NCI-H748 (cell line): ENCODE measurements around the gene HINT3.
"Not testable (repeated sequence)": the region's sequence is repeated elsewhere in the genome, so short reads cannot be mapped to it uniquely, and the experiment has no call there.

Experiments
- DNase-seq: peaks from one replicate; lab custom pipeline; 2025; ENCODE audit not compliant: unreplicated experiment; lab: John Stamatoyannopoulos, UW

HINT3 gene

GRCh38 chr6:125956506-125957390 lies at the start of gene HINT3:
HINT3 (plus strand) TSS chr6:125956770; CDS start chr6:125956978, 208 bp downstream.
- DNase-seq: peak; percentile 99

DNA sequence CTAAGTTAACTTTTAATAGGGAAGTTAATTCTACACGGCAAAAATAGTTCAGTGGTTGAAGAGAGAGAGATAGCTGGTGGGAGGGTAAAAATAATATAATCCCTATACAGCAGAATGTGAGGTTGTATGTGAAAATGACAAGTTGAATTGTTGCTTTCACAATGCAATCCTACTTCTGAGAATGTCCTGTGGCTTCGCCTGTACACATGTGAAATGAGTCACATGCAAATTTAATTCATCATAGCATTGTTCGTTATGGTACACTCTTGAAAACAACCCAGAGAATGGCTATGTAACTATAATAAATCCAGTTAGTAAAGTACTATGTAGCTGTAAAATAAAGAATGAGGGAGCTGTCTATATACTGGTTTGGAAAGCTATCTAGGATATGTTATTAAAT lies 46.0 kb upstream of the HINT3 start:
- no peak for DNase-seq

- DNase-seq: peak; percentile 35
These were observed 45.5 kb upstream of the HINT3 start for GRCh38 chr6:125911051-125911451.

DNA sequence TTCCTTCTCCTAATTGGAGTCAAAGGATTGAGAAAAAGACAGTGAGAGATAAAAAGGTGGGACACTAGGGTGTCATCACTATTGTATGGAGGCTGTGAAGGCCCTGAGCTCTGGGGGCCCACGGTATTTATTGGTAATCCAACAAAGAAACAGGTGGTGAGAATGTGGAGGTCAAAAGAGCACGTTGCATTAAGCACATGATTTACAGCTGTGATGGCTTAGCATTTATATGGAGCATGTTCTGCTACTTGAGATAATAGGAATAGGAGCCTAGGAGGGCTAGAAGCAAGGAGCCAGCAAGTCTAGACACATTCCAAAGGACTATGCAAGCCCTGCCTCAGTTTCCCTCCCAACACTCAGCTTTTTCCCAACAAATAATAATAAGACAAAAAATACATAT lies 44.1 kb upstream of the HINT3 start:
- DNase-seq: not testable (repeated sequence)

DNA sequence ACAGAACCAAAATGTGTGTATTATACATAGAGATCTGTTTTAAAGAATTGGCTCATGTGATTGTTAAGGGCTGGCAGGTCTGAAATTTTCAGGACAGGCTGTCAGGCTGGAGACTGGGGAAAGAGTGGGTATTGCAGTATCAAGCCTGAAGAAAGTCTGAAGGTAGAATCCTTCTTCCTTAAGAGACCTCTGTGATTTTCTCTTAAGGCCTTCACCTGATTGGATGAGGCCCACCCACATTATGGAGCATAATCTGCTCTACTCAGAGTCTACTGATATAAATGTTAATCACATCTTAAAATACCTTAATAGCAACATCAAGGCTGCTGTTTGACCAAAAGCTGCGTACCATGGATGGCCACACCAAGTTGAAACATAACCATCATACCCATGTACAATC lies 43.4 kb upstream of the HINT3 start:
- no peak for DNase-seq

DNA sequence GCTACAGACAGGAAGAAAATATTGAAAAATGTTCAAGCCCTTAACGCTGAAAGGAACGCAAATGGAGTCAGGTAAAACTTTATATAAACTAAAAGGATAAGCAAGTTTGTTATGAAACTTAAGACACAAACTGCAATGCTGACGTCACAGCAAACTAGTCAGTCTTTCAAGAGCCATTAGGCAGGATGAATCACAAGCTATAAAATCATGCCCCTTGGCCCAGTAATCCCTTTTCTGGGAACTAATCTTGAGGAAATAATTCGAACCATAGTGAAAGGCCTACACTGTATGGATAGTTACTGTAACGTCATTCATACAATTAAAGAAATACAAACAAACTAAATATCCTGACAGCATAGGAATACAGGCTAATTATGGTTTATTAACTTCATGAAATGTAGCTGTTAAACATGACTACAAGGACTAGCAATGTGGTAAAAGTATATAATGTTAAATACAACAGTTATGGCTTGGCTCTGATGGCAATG lies 42.7 kb upstream of the HINT3 start:
- DNase-seq: no peak

DNA sequence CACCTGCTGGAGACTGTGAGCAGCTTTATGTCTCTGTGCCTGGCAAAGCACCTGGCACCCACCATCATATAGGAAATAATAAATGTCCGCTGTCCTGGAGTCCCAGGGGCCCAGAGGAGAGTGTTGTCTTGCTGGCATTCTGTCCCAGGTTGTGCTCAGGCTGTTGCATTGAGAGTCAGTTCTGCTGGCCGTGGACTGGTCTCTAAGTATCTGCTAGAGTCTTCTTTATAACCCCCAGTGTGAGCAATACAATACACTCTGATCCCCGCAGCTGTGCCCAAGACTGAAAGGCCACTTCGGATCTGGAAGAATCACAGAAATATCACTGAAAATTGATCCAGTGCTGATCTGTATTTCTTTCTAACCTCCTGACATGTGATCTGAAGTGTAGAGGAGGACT lies 38.3 kb upstream of the HINT3 start:
- DNase-seq: peak; percentile 69

DNA sequence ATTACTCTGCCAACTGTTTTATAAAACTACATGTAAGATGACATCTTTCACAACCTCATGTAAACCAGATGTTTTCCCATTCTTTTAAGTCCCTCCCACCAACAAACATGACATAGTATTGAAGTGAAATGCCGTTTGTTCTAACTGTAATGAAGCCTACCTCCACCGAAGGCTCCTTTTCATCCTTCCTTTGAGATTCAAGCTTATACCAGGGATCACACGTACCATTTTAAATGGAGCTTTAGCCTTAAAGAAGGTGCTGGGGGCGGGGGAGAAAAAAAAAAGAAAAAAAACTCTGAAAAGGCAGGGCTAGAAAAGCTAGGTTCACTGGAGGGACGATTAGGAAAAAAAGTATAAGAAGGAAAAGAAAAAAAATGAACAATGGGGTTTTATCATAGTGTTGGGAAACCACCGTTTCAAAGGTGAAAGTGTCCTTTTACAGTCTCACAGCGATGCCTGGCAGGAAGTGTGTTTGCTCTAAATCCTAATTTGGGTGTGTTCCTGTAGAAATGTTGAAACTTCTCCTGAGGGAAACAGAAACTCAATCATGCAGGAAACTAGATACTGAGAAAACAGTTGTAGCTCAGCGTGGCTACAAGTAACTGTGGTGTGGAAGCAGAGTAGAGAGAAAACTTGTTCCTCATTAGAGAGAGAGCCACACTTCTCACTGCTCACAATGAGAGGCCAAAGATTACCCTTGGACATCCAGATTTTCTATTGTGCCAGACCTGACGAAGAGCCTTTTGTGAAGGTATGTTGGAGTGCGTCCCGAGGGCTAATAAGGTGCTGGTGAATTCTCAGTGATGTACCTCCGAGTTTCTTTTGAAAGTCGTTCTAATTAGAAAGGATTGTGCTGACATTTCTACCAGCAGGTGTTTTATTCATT lies 37.6 kb upstream of the HINT3 start:
- DNase-seq: peak; percentile 74

- no peak for DNase-seq
These were observed 37.0 kb upstream of the HINT3 start for GRCh38 chr6:125919618-125920017.

- peak; percentile 99 for DNase-seq
These were observed 34.2 kb upstream of the HINT3 start for GRCh38 chr6:125922322-125922860.

- DNase-seq: no peak
These were observed 33.1 kb upstream of the HINT3 start for GRCh38 chr6:125923366-125923877.

DNA sequence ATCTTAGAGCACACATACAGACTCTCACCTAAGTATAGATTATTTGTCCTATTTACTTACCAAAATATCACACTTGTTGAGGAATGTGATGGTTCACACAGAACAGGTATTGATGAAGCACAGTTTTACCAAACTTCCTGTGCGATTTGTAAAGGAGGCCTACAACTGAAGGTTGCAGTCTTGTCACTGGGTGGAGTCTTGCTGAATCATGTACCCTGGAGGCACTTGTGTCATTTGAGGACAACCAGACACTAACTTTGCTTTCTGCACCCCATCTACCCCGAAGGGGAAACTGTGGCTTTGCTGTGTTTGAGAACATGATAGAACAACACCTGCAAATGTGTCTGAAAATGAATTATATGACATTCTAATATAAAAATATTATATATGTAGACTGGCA lies 32.4 kb upstream of the HINT3 start:
- no peak for DNase-seq

DNA sequence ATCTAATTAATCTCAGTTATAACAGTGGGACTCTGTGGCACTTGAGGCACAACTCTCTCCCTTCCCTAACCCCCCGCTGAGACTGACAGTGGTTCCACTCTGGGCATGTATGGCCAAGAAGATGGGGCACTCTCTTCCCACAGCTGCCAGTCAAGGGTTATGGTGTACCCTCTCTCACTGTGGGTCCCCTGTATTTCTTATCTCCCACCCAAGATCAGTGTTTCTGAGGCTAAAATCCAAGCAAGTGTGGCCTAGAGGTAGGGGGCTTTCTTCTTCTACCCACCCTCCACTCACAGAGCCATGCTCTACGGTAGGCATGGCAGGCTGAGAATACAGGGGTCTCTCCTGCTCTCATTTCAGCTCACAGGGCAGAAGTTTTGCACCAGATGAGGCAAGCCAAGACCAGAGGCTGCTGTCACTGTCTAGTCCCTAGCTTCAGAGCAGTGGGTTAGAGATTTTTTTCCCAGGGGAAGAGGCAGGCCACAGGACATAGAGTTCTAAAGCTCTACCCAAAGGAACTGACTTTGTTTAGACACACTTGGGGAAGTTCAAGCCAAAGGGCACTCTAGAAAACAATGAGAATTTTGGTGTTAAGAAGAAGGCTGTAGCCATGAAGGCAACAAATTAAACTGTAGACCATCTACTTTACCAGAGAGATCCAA lies 31.7 kb upstream of the HINT3 start:
- DNase-seq: no peak

DNA sequence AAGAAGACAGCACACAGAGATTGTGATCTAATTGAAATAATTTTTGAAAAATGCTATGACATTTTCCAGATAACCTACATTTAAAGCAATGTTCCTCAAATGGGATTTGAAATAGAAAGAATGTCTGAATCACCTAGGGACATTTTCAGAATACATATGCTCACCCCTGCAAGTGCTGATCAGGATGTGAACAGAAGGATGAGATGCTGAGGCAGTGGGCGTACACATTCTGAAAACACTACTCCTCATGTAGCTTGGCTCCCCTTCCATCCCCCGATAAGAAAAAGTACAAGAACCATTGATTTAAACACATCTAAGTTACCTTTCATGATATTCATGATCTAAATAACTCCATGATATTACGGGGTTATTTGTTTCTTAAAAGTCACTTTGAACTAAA lies 29.9 kb upstream of the HINT3 start:
- DNase-seq: no peak

- DNase-seq: no peak
These were observed 28.8 kb upstream of the HINT3 start for GRCh38 chr6:125927761-125928160.

DNA sequence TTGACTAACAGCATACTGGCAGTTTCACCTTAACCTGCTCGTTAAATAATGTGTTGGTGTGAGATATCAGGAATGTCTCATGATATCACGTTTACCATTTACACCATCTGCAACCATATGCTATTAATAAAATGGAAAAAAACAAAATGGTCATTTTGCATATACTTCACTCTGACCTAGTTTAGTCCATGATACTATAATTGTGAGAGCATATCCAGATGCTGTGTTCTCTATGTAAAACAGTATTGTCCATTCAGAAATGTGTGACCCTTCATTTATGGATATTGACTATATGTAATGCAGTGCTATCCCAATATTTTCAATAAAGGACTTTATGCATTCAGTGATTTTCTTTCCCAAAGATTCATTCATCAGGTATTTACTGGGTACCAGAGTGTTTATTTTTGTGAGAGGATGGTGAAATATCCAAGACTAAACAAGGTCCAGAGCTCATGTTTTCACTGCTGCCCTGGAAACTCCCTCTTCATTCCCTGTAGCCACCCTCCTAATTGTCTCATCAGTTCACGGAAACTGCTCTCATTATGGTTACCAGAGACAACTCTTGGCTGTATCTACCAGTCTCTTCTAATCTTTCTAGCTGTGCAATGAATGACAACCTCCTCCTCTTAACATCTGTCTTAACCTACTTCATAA lies 25.7 kb upstream of the HINT3 start:
- no peak for DNase-seq

GRCh38 chr6:125931733-125932450 lies 24.7 kb upstream of the HINT3 start:
- DNase-seq: no peak

DNA sequence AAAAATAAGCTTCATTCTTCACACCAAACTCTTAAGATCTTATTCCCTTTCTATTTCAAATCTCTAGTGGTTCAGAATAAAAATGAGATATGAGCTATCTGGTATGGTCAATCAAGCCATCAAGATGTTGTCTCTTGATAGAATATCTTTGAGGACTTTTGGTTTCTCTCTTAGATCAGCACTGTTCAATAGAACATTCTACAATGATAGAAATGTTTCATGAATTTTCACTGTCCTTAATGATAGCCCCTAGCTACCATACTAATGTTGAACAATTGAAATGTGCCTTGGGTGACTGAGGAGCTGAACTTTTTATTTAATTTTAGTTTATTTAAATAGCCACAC lies 24.1 kb upstream of the HINT3 start:
- no peak for DNase-seq

DNA sequence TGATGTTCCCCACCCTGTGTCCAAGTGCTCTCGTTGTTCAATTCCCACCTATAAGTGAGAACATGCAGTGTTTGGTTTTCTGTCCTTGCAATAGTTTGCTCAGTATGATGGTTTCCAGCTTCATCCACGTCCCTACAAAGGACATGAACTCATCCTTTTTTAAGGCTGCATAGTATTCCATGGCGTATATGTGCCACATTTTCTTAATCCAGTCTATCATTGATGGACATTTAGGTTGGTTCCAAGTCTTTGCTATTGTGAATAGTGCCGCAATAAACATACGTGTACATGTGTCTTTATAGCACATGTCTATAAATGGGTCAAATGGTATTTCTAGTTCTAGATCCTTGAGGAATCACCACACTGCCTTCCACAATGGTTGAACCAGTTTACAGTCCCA lies 21.1 kb upstream of the HINT3 start:
- not testable (repeated sequence) for DNase-seq

DNA sequence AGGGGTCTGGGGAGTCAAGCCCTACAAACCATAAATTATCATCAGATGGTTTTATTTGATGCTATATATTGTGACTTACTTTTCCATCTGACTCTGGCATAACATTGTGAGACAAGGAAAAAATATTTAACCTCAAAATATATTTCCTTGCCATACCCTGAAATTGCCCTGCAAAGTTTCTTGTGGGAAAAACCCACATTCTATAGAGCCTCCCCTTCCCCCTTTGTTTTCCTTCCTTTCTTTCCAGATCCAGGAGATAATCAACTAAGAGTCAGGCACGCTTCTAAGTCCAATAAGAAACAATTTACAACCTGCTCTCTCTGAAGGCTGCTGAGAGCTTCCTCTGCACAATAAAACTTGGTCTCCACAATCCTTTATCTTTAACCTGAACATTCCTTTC lies 17.5 kb upstream of the HINT3 start:
- no peak for DNase-seq
